Bronchial epithelial cell (primary cell): ENCODE measurements around the gene URB1. TPM values are rescaled to one million over a fixed set of nuclear protein-coding genes. Genes with fewer than 3 reads are reported as not detected.

Source experiments
- DNase-seq: peaks from one replicate; pipeline ENCODE4 v3.0.0-alpha.2; 2010; ENCODE audit warnings: low read depth
- FAIRE-seq: peaks from 2 replicates; lab custom pipeline; 2011; peaks lifted over from hg19 to GRCh38; lab: Jason Lieb, UNC
- H3K27me3 ChIP-seq: 2 replicates; pipeline ENCODE4 v1.5.1; 2011; ENCODE audit warnings: low read length; ENCODE audit not compliant: control insufficient read depth, insufficient read depth
- H3K36me3 ChIP-seq: 2 replicates; pipeline ENCODE4 v1.5.1; 2011; ENCODE audit warnings: low read length; ENCODE audit not compliant: control insufficient read depth, insufficient read depth
- H3K4me3 ChIP-seq: 2 replicates; pipeline ENCODE4 v1.5.1; 2011; ENCODE audit warnings: mild to moderate bottlenecking, low read depth, low read length, control low read depth
- total RNA-seq: library from RNA; depleted of rRNA; stranded (reverse); fragments of >200 nt; gene quantifications from 2 replicates; pipeline ENCODE4 v1.2.1, GENCODE V29; 2014
- TF ChIP-seq, protein P1 (sequence below): IDR thresholded peaks from 2 replicates; pipeline ENCODE4 v1.5.1; 2011; ENCODE audit warnings: mild to moderate bottlenecking, moderate library complexity, low read length, control low read depth, inconsistent platforms; ENCODE audit not compliant: insufficient read depth, severe bottlenecking

The URB1 gene
- total RNA-seq, 1 donor from 2014 or later, result 22.4 TPM

DNA sequence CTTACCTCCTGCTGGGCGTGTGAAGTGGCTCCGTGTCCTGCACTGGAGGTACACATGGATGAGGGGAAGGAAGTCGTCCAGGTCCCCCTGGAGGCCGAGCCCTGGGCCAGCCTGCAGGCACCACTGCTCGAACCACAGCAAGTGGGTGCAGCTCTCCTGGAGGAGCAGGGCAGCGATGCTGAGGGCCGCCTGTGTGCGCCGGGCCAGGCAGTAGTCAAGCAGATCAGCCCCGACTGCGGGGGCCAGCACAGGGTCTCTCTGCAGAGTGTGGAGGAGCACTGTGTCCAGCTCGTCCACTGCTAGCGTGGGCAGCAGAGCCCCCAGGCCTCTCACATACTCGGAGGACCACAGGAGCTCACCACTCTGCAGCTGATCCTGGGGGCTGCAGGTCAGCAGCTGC, 45.9 kb downstream of the URB1 start:
- Histone ChIP-seq H3K4me3 (no peak overlapping the region), H3K36me3 (peaks cover 54% of the 10 kb centered on the region), H3K27me3 (no peaks in the 10 kb centered on the region)
- FAIRE-seq (no peak), DNase-seq (no peak)
- TF ChIP-seq, protein P1, sequence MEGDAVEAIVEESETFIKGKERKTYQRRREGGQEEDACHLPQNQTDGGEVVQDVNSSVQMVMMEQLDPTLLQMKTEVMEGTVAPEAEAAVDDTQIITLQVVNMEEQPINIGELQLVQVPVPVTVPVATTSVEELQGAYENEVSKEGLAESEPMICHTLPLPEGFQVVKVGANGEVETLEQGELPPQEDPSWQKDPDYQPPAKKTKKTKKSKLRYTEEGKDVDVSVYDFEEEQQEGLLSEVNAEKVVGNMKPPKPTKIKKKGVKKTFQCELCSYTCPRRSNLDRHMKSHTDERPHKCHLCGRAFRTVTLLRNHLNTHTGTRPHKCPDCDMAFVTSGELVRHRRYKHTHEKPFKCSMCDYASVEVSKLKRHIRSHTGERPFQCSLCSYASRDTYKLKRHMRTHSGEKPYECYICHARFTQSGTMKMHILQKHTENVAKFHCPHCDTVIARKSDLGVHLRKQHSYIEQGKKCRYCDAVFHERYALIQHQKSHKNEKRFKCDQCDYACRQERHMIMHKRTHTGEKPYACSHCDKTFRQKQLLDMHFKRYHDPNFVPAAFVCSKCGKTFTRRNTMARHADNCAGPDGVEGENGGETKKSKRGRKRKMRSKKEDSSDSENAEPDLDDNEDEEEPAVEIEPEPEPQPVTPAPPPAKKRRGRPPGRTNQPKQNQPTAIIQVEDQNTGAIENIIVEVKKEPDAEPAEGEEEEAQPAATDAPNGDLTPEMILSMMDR, result no peak

- Histone ChIP-seq H3K27me3 (no peaks in the 10 kb centered on the region), H3K36me3 (peaks cover 41% of the 10 kb centered on the region), H3K4me3 (no peak overlapping the region)
- FAIRE-seq (no peak), DNase-seq (no peak)
- TF ChIP-seq, protein P1, result no peak
These were observed 51.7 kb downstream of the URB1 start for GRCh38 chr21:32340863-32341848.

GRCh38 chr21:32338209-32338921, 54.4 kb downstream of the URB1 start:
- DNase-seq (no peak), FAIRE-seq (no peak)
- H3K36me3 ChIP-seq, result peaks cover 39% of the 10 kb centered on the region
- TF ChIP-seq, protein P1, result no peak
- H3K4me3 ChIP-seq, result no peak overlapping the region
- H3K27me3 ChIP-seq, result no peaks in the 10 kb centered on the region

DNA sequence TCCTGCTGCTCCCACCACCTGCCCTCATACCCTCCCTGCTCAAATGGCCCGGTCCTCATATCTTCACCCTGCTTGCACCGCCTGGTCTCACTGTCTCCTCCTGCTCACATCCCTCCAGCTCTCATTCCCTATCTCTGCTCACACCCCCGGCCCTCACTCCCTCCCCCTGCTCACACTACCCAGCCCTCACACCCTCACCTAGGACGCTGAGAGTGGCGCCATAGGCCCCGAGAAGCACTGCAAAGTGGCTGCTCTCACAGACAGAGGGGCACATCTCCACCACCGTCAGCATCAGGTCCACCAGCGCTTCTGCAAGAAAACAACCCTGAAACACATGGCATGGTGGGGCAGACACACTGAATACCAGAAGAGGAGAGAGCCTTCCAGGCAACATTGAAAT, 55.6 kb downstream of the URB1 start:
- DNase-seq (no peak), FAIRE-seq (no peak)
- TF ChIP-seq, protein P1, result no peak
- Histone ChIP-seq H3K4me3 (no peak overlapping the region), H3K36me3 (peaks cover 35% of the 10 kb centered on the region), H3K27me3 (no peaks in the 10 kb centered on the region)

DNA sequence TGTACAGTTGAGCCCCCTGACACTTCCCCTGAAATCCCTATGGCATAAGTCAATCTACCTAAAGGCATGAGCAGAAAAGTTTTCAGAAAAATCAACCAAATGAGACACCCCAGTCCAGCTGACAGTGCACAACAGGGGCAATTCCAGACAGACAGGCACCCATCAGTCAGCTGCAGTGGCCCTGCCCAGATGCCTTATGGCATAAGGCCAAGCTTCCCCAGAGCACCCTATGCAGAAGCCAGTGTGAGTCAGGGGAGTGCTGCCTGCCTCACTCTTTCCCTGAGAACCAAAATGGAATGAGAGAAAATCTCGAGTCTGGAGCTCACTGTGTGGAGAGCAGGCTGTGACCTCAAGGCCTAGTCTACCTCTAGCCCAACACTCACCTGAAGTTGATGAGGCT, 56.1 kb downstream of the URB1 start:
- DNase-seq, result peak; percentile 42
- H3K36me3 ChIP-seq, result peaks cover 33% of the 10 kb centered on the region

More for the DNA sequence above, 56.1 kb downstream of the URB1 start:
- H3K27me3 ChIP-seq, result no peaks in the 10 kb centered on the region
- TF ChIP-seq, protein P1, result no peak
- H3K4me3 ChIP-seq, result no peak overlapping the region
- no peak for FAIRE-seq
